Measurements from ENCODE around the gene PTPRB. TPM values are rescaled to one million over a fixed set of nuclear protein-coding genes. Genes with fewer than 3 reads are reported as not detected.
"Not testable (repeated sequence)": the region's sequence is repeated elsewhere in the genome, so short reads cannot be mapped to it uniquely, and the experiment has no call there.

The PTPRB gene
- total RNA-seq, 2 experiments from 2014 or later, result not detected

DNA sequence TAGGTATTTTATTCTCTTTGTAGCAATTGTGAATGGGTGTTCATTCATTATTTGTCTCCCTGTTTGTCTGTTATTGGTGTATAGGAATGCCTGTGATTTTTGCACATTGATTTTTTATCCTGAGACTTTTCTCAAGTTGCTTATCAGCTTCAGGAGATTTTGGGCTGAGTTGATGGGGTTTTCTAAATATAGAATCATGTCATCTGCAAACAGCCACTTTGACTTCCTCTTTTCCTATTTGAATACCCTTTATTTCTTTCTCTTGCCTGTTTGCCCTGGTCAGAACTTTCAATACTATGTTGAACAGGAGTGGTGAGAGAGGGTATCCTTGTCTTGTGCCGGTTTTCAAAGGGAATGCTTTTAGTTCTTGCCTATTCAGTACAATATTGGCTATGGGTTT is 144.3 kb downstream of the PTPRB start:
- H3K27ac Mint-ChIP-seq; H3K27me3 Mint-ChIP-seq; CTCF ChIA-PET; DNase-seq; H3K36me3 Mint-ChIP-seq; H3K4me3 Mint-ChIP-seq; H3K9me3 Mint-ChIP-seq; intact Hi-C loops (cut with micrococcal nuclease); POLR2A ChIA-PET; H3K4me1 Mint-ChIP-seq (ENCODE audit: low read depth): not testable (repeated sequence)

GRCh38 chr12:70490928-70491327 is 146.3 kb downstream of the PTPRB start:
- H3K9me3 Mint-ChIP-seq; H3K4me1 Mint-ChIP-seq (ENCODE audit: low read depth); DNase-seq; intact Hi-C loops (cut with micrococcal nuclease); H3K4me3 Mint-ChIP-seq; POLR2A ChIA-PET; H3K36me3 Mint-ChIP-seq; H3K27ac Mint-ChIP-seq: not testable (repeated sequence)
- CTCF ChIA-PET, result interaction anchor here (0.7 kb wide), 1 partner anchor 497 kb away, joined by 4 read pairs; no protein-coding TSS in a partner anchor
- H3K27me3 Mint-ChIP-seq, result peaks cover 11% of the 10 kb centered on the region

DNA sequence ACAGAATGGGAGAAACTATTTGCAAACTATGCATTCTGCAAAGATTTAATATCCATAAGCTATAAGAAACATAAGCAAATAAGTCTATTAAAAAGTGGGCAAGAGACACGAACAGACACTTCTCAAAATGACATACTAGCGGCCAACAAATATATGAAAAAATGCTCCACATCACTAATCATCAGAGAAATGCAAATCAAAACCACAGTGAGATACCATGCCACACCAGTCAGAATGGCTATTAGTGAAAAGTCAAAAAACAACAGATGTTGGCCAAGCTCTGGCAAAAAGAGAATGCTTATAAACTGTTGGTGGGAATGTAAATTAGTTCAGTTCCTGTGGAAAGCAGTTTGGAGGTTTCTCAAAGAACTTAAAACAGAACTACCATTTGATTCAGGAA is 149.8 kb downstream of the PTPRB start:
- peaks cover 7% of the 10 kb centered on the region for H3K27me3 Mint-ChIP-seq
- intact Hi-C loops (cut with micrococcal nuclease), result no loop called here
- no peak overlapping the region for H3K27ac Mint-ChIP-seq
- no peaks in the 10 kb centered on the region for H3K4me1 Mint-ChIP-seq (ENCODE audit: low read depth)
- no peak overlapping the region for H3K4me3 Mint-ChIP-seq
- DNase-seq, result no peak
- ChIA-PET CTCF (no interaction called here), POLR2A (no interaction called here)
- H3K36me3 Mint-ChIP-seq, result no peaks in the 10 kb centered on the region
- peaks cover 3% of the 10 kb centered on the region for H3K9me3 Mint-ChIP-seq

- Mint-ChIP-seq H3K27ac (no peak overlapping the region), H3K4me1 (ENCODE audit: low read depth) (no peaks in the 10 kb centered on the region), H3K4me3 (no peak overlapping the region), H3K9me3 (peaks cover 3% of the 10 kb centered on the region), H3K27me3 (peaks cover 4% of the 10 kb centered on the region), H3K36me3 (no peaks in the 10 kb centered on the region)
- intact Hi-C loops (cut with micrococcal nuclease), result no loop called here
- no peak for DNase-seq
- POLR2A ChIA-PET, result no interaction called here
- CTCF ChIA-PET, result no interaction called here
These were observed 150.6 kb downstream of the PTPRB start for GRCh38 chr12:70486588-70486987.

- H3K36me3 Mint-ChIP-seq, result no peaks in the 10 kb centered on the region
- DNase-seq, result no peak
- no peak overlapping the region for H3K27ac Mint-ChIP-seq
- ChIA-PET POLR2A (no interaction called here), CTCF (no interaction called here)
- H3K4me3 Mint-ChIP-seq, result no peak overlapping the region
- intact Hi-C loops (cut with micrococcal nuclease), result no loop called here
- peaks cover under 1% of the 10 kb centered on the region for H3K9me3 Mint-ChIP-seq
- H3K27me3 Mint-ChIP-seq, result peaks cover 5% of the 10 kb centered on the region
- H3K4me1 Mint-ChIP-seq (ENCODE audit: low read depth), result no peaks in the 10 kb centered on the region
These were observed 151.5 kb downstream of the PTPRB start for GRCh38 chr12:70485704-70486103.

DNA sequence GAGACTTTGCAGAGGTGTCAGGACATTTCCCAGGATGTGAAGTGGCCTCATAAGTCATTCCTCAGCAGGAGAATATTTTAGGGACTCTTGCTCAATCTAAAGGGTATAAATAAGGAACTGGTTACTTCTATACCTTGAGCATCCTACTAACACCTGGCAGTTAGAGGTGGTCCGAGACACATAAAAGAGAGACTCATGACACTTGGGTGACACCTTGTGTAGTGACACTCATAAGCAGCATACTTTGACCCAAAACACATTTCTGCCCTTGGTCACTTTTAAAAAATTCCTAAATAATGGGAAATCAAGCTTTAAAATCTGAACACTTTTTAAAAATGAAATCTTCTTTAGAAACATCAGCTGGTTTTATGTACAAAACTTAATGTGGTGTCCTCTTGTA is 152.8 kb downstream of the PTPRB start:
- no peaks in the 10 kb centered on the region for H3K4me1 Mint-ChIP-seq (ENCODE audit: low read depth)
- CTCF ChIA-PET, result no interaction called here
- POLR2A ChIA-PET, result no interaction called here

GRCh38 chr12:70482764-70483163 is 154.5 kb downstream of the PTPRB start:
- no peak for DNase-seq
- H3K27me3 Mint-ChIP-seq, result peaks cover 6% of the 10 kb centered on the region
- H3K9me3 Mint-ChIP-seq, result no peaks in the 10 kb centered on the region
- ChIA-PET CTCF (no interaction called here), POLR2A (no interaction called here)
- H3K36me3 Mint-ChIP-seq, result no peaks in the 10 kb centered on the region
- intact Hi-C loops (cut with micrococcal nuclease), result no loop called here
- no peak overlapping the region for H3K27ac Mint-ChIP-seq
- H3K4me3 Mint-ChIP-seq, result no peak overlapping the region
- H3K4me1 Mint-ChIP-seq (ENCODE audit: low read depth), result no peaks in the 10 kb centered on the region

More for the DNA sequence above, 152.8 kb downstream of the PTPRB start:
- H3K4me3 Mint-ChIP-seq, result no peak overlapping the region
- H3K27me3 Mint-ChIP-seq, result peaks cover 6% of the 10 kb centered on the region
- DNase-seq, result no peak
- H3K36me3 Mint-ChIP-seq, result no peaks in the 10 kb centered on the region
- intact Hi-C loops (cut with micrococcal nuclease), result no loop called here
- H3K27ac Mint-ChIP-seq, result no peak overlapping the region
- H3K9me3 Mint-ChIP-seq, result no peaks in the 10 kb centered on the region

DNA sequence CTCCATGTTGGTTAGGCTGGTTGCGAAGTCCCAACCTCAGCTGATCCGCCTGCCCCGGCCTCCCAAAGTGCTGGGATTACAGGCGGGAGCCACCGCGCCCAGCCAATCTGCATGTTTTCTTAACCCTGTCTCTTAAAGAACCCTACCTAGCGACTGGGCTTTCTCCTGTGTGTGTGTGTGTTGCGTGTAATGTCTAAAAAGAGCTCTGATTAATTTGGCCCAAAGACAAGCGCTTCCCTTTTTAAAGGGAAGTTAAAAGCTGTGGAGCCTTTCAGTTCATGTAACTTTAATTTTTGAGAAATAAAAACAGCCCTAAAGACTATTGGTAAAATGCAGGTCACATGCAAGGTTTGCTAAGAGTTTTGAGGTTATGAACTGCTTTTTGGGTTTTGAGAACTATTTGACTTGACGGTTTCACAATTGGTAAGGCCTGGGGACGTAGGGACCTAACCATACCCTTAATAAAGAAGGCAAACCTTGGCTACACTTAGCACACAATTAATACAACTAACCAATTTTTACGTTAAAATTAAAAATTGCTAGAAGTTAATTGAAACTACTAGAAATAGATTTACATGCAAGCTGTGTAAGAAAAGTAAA is 167.9 kb downstream of the PTPRB start:
- ChIA-PET CTCF (no interaction called here), POLR2A (no interaction called here)
- Mint-ChIP-seq H3K36me3 (no peaks in the 10 kb centered on the region), H3K4me1 (ENCODE audit: low read depth) (no peaks in the 10 kb centered on the region), H3K9me3 (peaks cover 3% of the 10 kb centered on the region), H3K4me3 (no peak overlapping the region), H3K27me3 (peaks cover 8% of the 10 kb centered on the region), H3K27ac (no peak overlapping the region)
- no peak for DNase-seq
- intact Hi-C loops (cut with micrococcal nuclease), result no loop called here

- intact Hi-C loops (cut with micrococcal nuclease), result no loop called here
- no peaks in the 10 kb centered on the region for H3K4me1 Mint-ChIP-seq (ENCODE audit: low read depth)
- ChIA-PET CTCF (no interaction called here), POLR2A (no interaction called here)
- H3K36me3 Mint-ChIP-seq, result no peaks in the 10 kb centered on the region
- H3K27ac Mint-ChIP-seq, result no peak overlapping the region
- peaks cover 8% of the 10 kb centered on the region for H3K27me3 Mint-ChIP-seq
- H3K4me3 Mint-ChIP-seq, result no peak overlapping the region
- H3K9me3 Mint-ChIP-seq, result peaks cover 8% of the 10 kb centered on the region
- DNase-seq, result no peak
These were observed 168.5 kb downstream of the PTPRB start for GRCh38 chr12:70468741-70469140.

- no peak overlapping the region for H3K27ac Mint-ChIP-seq
- intact Hi-C loops (cut with micrococcal nuclease), result no loop called here
- H3K4me3 Mint-ChIP-seq, result no peak overlapping the region
- no peak for DNase-seq
- H3K9me3 Mint-ChIP-seq, result peaks cover 13% of the 10 kb centered on the region
- H3K4me1 Mint-ChIP-seq (ENCODE audit: low read depth), result no peaks in the 10 kb centered on the region
- CTCF ChIA-PET, result no interaction called here
- POLR2A ChIA-PET, result no interaction called here
- H3K27me3 Mint-ChIP-seq, result peaks cover 8% of the 10 kb centered on the region
- no peaks in the 10 kb centered on the region for H3K36me3 Mint-ChIP-seq
These were observed 169.1 kb downstream of the PTPRB start for GRCh38 chr12:70467918-70468733.

DNA sequence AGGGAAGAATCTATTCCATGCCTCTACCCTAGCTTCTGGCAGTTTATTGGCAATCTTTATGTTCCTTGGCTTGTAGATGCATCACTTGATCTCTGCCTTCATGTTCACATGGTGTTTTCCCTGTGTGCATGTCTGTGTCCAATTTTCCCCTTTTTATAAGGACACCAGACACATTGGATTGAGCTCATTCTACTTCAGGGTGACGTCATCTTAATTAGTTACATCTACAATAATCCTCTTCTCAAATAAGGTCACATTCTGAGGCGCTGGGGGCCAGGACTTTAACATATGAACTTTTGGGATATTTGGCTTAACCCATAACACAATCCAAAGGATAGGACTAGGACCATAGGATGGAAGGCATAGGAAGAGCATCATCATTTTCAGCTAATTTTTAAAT is 169.8 kb downstream of the PTPRB start:
- Mint-ChIP-seq H3K27ac (no peak overlapping the region), H3K36me3 (no peaks in the 10 kb centered on the region), H3K9me3 (peaks cover 13% of the 10 kb centered on the region), H3K4me1 (ENCODE audit: low read depth) (no peaks in the 10 kb centered on the region), H3K27me3 (peaks cover 6% of the 10 kb centered on the region), H3K4me3 (no peak overlapping the region)
- ChIA-PET POLR2A (no interaction called here), CTCF (no interaction called here)
- intact Hi-C loops (cut with micrococcal nuclease), result no loop called here
- DNase-seq, result no peak

- POLR2A ChIA-PET, result no interaction called here
- intact Hi-C loops (cut with micrococcal nuclease), result no loop called here
- Mint-ChIP-seq H3K36me3 (no peaks in the 10 kb centered on the region), H3K4me3 (no peak overlapping the region), H3K9me3 (peaks cover 13% of the 10 kb centered on the region), H3K4me1 (ENCODE audit: low read depth) (no peaks in the 10 kb centered on the region), H3K27me3 (peaks cover 4% of the 10 kb centered on the region), H3K27ac (no peak overlapping the region)
- no peak for DNase-seq
- CTCF ChIA-PET, result no interaction called here
These were observed 170.5 kb downstream of the PTPRB start for GRCh38 chr12:70466753-70467152.
